Erythroblast (primary cell): ENCODE results near the gene GTF2IRD1.

Experiments used
- GATA1 ChIP-seq: IDR thresholded peaks from 2 replicates; pipeline ENCODE4 v1.6.1; 2011; ENCODE audit warnings: low read depth, mild to moderate bottlenecking, control low read depth, low read length, moderate library complexity
- POLR2A ChIP-seq: IDR thresholded peaks from 2 replicates; pipeline ENCODE4 v1.6.1; 2011; ENCODE audit warnings: mild to moderate bottlenecking, low read length

DNA sequence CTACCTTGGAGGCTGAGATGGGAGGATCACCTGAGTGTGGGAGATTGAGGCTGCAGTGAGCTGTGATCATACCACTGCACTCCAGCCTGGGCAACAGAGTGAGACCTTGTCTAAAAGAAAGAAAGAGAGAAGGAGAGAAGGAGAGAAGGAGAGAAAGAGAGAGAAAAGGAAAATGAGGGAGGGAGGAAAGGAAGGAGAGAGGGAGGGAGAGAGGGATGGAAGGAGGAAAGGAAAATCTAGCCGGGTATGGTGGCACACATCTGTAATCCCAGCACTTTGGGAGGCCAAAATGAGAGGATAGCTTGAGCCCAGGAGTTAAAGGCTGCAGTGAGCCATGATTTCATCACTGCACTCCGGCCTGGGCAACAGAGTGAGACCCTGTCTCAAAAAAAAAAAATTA is 42.9 kb upstream of the GTF2IRD1 start:
- TF ChIP-seq POLR2A (no peak), GATA1 (no peak)
